Mesenchymal stem cell (in vitro differentiated cells and primary cell): ENCODE results near the gene PAH.
A peak's percentile ranks its signal among the peaks of the same experiment; 100 is the strongest.

Experiments
- DNase-seq: peaks from one replicate; pipeline ENCODE4 v3.0.0-alpha.2; 2013
- H2AFZ ChIP-seq: one replicate; pipeline ENCODE4 v1.6.1; 2013; ENCODE audit warnings: low read depth, mild to moderate bottlenecking, control low read depth, inconsistent platforms, low read length, moderate library complexity
- H2AK5ac ChIP-seq: 2 replicates; pipeline ENCODE4 v1.6.1; 2013; ENCODE audit warnings: low read length, moderate library complexity, mild to moderate bottlenecking, inconsistent platforms; ENCODE audit not compliant: severe bottlenecking
- H2BK120ac ChIP-seq: one replicate; pipeline ENCODE4 v1.6.1; 2013; ENCODE audit warnings: low read depth, mild to moderate bottlenecking, inconsistent platforms, low read length, moderate library complexity
- H2BK12ac ChIP-seq, 2 experiments: one replicate each; pipeline ENCODE4 v1.6.1; 2013; ENCODE audit warnings: inconsistent platforms in 2 of 2, low read length in 2 of 2, mild to moderate bottlenecking in 2 of 2, moderate library complexity in 2 of 2, control low read depth in 1 of 2
- H2BK15ac ChIP-seq: one replicate; pipeline ENCODE4 v1.6.1; 2013; ENCODE audit warnings: mild to moderate bottlenecking, low read depth, inconsistent platforms; ENCODE audit not compliant: poor library complexity, severe bottlenecking
- H2BK5ac ChIP-seq: 2 replicates; pipeline ENCODE4 v1.6.1; 2013; ENCODE audit warnings: low read depth, mild to moderate bottlenecking, low read length, control low read depth, inconsistent platforms; ENCODE audit not compliant: poor library complexity, severe bottlenecking
- H3K14ac ChIP-seq, 2 experiments: one replicate each; pipeline ENCODE4 v1.6.1; 2013; ENCODE audit warnings: inconsistent platforms in 2 of 2, low read length in 2 of 2, control low read depth in 1 of 2, mild to moderate bottlenecking in 1 of 2, moderate library complexity in 1 of 2
- H3K18ac ChIP-seq, 2 experiments: one replicate each; pipeline ENCODE4 v1.6.1; 2013; ENCODE audit warnings: inconsistent platforms in 2 of 2, low read length in 2 of 2, control low read depth in 1 of 2, low read depth in 1 of 2, mild to moderate bottlenecking in 1 of 2
- H3K23ac ChIP-seq, 2 experiments: one replicate each; pipeline ENCODE4 v1.6.1; 2013; ENCODE audit warnings: inconsistent platforms in 2 of 2, low read length in 2 of 2, mild to moderate bottlenecking in 2 of 2, moderate library complexity in 2 of 2, control low read depth in 1 of 2
- H3K27ac ChIP-seq: 2 replicates; pipeline ENCODE4 v1.5.1; 2013; ENCODE audit warnings: mild to moderate bottlenecking, moderate library complexity, low read length, control low read depth, inconsistent platforms; ENCODE audit not compliant: poor library complexity, severe bottlenecking
- H3K27me3 ChIP-seq, 2 experiments: 2 replicates each; pipeline versions ENCODE4 v1.6.1 to v1.7.0; 2013; ENCODE audit warnings: low read length in 2 of 2, mild to moderate bottlenecking in 2 of 2, moderate library complexity in 2 of 2, control low read depth in 1 of 2, inconsistent platforms in 1 of 2; ENCODE audit not compliant: control insufficient read depth in 1 of 2, insufficient read depth in 1 of 2
- H3K36me3 ChIP-seq, 2 experiments: 2 replicates each; pipeline versions ENCODE4 v1.6.1 to v1.7.0; 2013; ENCODE audit warnings: low read length in 2 of 2, control low read depth in 1 of 2, inconsistent platforms in 1 of 2, low read depth in 1 of 2, mild to moderate bottlenecking in 1 of 2; ENCODE audit not compliant: insufficient read depth in 2 of 2, control insufficient read depth in 1 of 2
- H3K4ac ChIP-seq, 2 experiments: one replicate each; pipeline ENCODE4 v1.6.1; 2013; ENCODE audit warnings: inconsistent platforms in 2 of 2, low read length in 2 of 2, mild to moderate bottlenecking in 2 of 2, moderate library complexity in 2 of 2, control low read depth in 1 of 2, low read depth in 1 of 2
- H3K4me1 ChIP-seq: 2 replicates; pipeline ENCODE4 v1.6.1; 2013; ENCODE audit warnings: low read depth, low read length, control low read depth; ENCODE audit not compliant: control insufficient read depth, insufficient read depth
- H3K4me2 ChIP-seq: 2 replicates; pipeline ENCODE4 v1.6.1; 2013; ENCODE audit warnings: low read length, mild to moderate bottlenecking, inconsistent platforms; ENCODE audit not compliant: poor library complexity, severe bottlenecking
- H3K4me3 ChIP-seq, 2 experiments: 2 replicates each; pipeline versions ENCODE4 v1.5.1 to v1.7.0; 2013; ENCODE audit warnings: low read length in 2 of 2, mild to moderate bottlenecking in 2 of 2, control low read depth in 1 of 2, low read depth in 1 of 2; ENCODE audit not compliant: insufficient read depth in 1 of 2
- H3K79me1 ChIP-seq: replicated peaks from 2 replicates; pipeline ENCODE4 v1.6.1; 2013; ENCODE audit warnings: mild to moderate bottlenecking, control low read depth, low read length, inconsistent platforms; ENCODE audit not compliant: poor library complexity, severe bottlenecking
- H3K9ac ChIP-seq: 2 replicates; pipeline ENCODE4 v1.7.0; 2013; ENCODE audit warnings: mild to moderate bottlenecking, low read length, moderate library complexity
- H3K9me3 ChIP-seq: 2 replicates; pipeline ENCODE4 v1.7.0; 2013; ENCODE audit warnings: mild to moderate bottlenecking, low read length; ENCODE audit not compliant: control insufficient read depth
- H4K8ac ChIP-seq: one replicate; pipeline ENCODE4 v1.6.1; 2013; ENCODE audit warnings: inconsistent platforms, mild to moderate bottlenecking, low read length, moderate library complexity
- H4K91ac ChIP-seq: one replicate; pipeline ENCODE4 v1.6.1; 2013; ENCODE audit warnings: mild to moderate bottlenecking, low read length, inconsistent platforms
- WGBS: methylation state at CpG from one replicate; pipeline ENCODE4 v1.1.7; 2013; ENCODE audit warnings: mixed read lengths; 5-methylcytosine and 5-hydroxymethylcytosine counted together

The PAH gene

GRCh38 chr12:102816816-102817434 lies 100.1 kb downstream of the PAH start:
- H3K27me3 ChIP-seq: peaks cover 0 to 5% of the 10 kb centered on the region in 2 experiments
- H2BK120ac ChIP-seq: no peak overlapping the region

GRCh38 chr12:102814691-102815367 lies 102.2 kb downstream of the PAH start:
- no peak overlapping the region for H3K23ac ChIP-seq
- H2AFZ ChIP-seq: no peak overlapping the region
- no peaks in the 10 kb centered on the region for H3K36me3 ChIP-seq

More at GRCh38 chr12:102816816-102817434, 100.1 kb downstream of the PAH start:
- Histone ChIP-seq H3K4me2 (no peak overlapping the region), H3K23ac (no peak overlapping the region), H3K79me1 (no peaks in the 10 kb centered on the region), H3K4ac (no peak overlapping the region), H3K9me3 (no peaks in the 10 kb centered on the region), H3K27ac (no peak overlapping the region), H4K8ac (no peak overlapping the region), H4K91ac (no peak overlapping the region), H3K4me3 (no peak overlapping the region), H2BK12ac (no peak overlapping the region), H2AK5ac (no peak overlapping the region), H3K36me3 (no peaks in the 10 kb centered on the region), H2BK15ac (no peak overlapping the region), H3K14ac (no peak overlapping the region), H3K4me1 (no peaks in the 10 kb centered on the region), H3K18ac (no peak overlapping the region), H2BK5ac (no peak overlapping the region), H3K9ac (no peak overlapping the region), H2AFZ (no peak overlapping the region)
- peak; percentile 10 for DNase-seq
- no CpG with 5 or more reads among the region's 5 CpGs for WGBS

GRCh38 chr12:102812344-102812743 lies 104.7 kb downstream of the PAH start:
- no peak overlapping the region for H3K18ac ChIP-seq
- H3K14ac ChIP-seq: no peak overlapping the region
- no peak overlapping the region for H2BK5ac ChIP-seq
- 33% methylated on average over 3 of the region's 8 CpGs for WGBS
- no peak overlapping the region for H2AFZ ChIP-seq
- H3K36me3 ChIP-seq: no peaks in the 10 kb centered on the region
- H2BK12ac ChIP-seq: no peak overlapping the region
- no peak for DNase-seq
- H3K4me1 ChIP-seq: no peaks in the 10 kb centered on the region
- H2BK15ac ChIP-seq: no peak overlapping the region
- no peak overlapping the region for H2AK5ac ChIP-seq
- no peaks in the 10 kb centered on the region for H3K9me3 ChIP-seq
- H3K4me3 ChIP-seq: no peak overlapping the region
- H4K91ac ChIP-seq: no peak overlapping the region
- no peak overlapping the region for H2BK120ac ChIP-seq
- no peak overlapping the region for H3K27ac ChIP-seq
- H3K9ac ChIP-seq: no peak overlapping the region
- no peak overlapping the region for H4K8ac ChIP-seq
- H3K23ac ChIP-seq: no peak overlapping the region
- H3K79me1 ChIP-seq: no peaks in the 10 kb centered on the region
- no peak overlapping the region for H3K4ac ChIP-seq
- H3K27me3 ChIP-seq: no peaks in the 10 kb centered on the region
- H3K4me2 ChIP-seq: no peak overlapping the region

More at GRCh38 chr12:102814691-102815367, 102.2 kb downstream of the PAH start:
- Histone ChIP-seq H3K9ac (no peak overlapping the region), H3K18ac (no peak overlapping the region), H3K9me3 (no peaks in the 10 kb centered on the region), H3K4me3 (no peak overlapping the region), H3K14ac (no peak overlapping the region), H2BK5ac (no peak overlapping the region), H3K79me1 (no peaks in the 10 kb centered on the region), H4K8ac (no peak overlapping the region), H4K91ac (no peak overlapping the region), H3K4ac (no peak overlapping the region), H3K27me3 (no peaks in the 10 kb centered on the region), H3K4me1 (no peaks in the 10 kb centered on the region), H2BK120ac (no peak overlapping the region), H2BK12ac (no peak overlapping the region), H3K27ac (no peak overlapping the region), H2BK15ac (no peak overlapping the region), H3K4me2 (no peak overlapping the region), H2AK5ac (no peak overlapping the region)
- no peak for DNase-seq
- WGBS: 67% methylated on average over 1 of the region's 2 CpGs

- Histone ChIP-seq H3K27me3 (no peaks in the 10 kb centered on the region), H3K18ac (no peak overlapping the region), H3K14ac (no peak overlapping the region), H3K27ac (no peak overlapping the region), H2BK120ac (no peak overlapping the region), H3K4me1 (no peaks in the 10 kb centered on the region), H3K4me2 (no peak overlapping the region), H3K4ac (no peak overlapping the region), H2AK5ac (no peak overlapping the region), H3K4me3 (no peak overlapping the region), H3K9ac (no peak overlapping the region), H3K9me3 (no peaks in the 10 kb centered on the region), H2AFZ (no peak overlapping the region), H2BK5ac (no peak overlapping the region), H3K79me1 (no peaks in the 10 kb centered on the region), H3K23ac (no peak overlapping the region), H4K91ac (no peak overlapping the region), H3K36me3 (no peaks in the 10 kb centered on the region), H2BK15ac (no peak overlapping the region), H2BK12ac (no peak overlapping the region), H4K8ac (no peak overlapping the region)
- peak; percentile 3 for DNase-seq
- 22% methylated on average over 5 of the region's 6 CpGs for WGBS
Measured at GRCh38 chr12:102811110-102811737, 105.8 kb downstream of the PAH start.
